Suppressor macrophage (primary cell): ENCODE measurements around the gene FAM50A.
A peak's percentile ranks its signal among the peaks of the same experiment; 100 is the strongest.

Experiments
- DNase-seq, 4 experiments: peaks; one replicate each; pipeline ENCODE4 v3.0.0-alpha.2; 2020 to 2022

The FAM50A gene

GRCh38 chrX:154466907-154467306 lies 23.0 kb downstream of the FAM50A start:
- no peak for DNase-seq

- DNase-seq, result no peak
These were observed 23.6 kb downstream of the FAM50A start for GRCh38 chrX:154467556-154467955.

- DNase-seq, result no peak
These were observed 24.3 kb downstream of the FAM50A start for GRCh38 chrX:154468217-154468616.

- no peak for DNase-seq
These were observed 25.2 kb downstream of the FAM50A start for GRCh38 chrX:154469114-154469513.

DNA sequence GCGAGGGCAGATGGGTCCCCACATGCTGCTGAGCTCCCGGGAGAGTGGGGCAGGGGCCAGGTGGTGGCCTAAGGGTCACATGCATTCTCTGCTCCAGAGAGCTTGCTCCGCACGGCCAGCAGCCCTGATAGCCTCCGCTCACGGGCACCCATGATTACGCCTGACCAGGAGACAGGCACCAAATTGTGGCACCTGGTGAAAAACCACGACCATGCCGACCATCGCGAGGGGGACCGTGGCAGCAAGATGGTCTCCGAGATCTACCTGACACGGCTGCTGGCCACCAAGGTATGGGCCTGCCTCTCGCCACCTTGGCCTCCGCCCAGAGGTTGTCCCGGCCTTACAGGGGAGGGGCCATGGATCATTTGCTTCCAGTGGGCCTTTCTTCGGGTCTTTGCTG lies 25.9 kb downstream of the FAM50A start:
- DNase-seq, result no peak

DNA sequence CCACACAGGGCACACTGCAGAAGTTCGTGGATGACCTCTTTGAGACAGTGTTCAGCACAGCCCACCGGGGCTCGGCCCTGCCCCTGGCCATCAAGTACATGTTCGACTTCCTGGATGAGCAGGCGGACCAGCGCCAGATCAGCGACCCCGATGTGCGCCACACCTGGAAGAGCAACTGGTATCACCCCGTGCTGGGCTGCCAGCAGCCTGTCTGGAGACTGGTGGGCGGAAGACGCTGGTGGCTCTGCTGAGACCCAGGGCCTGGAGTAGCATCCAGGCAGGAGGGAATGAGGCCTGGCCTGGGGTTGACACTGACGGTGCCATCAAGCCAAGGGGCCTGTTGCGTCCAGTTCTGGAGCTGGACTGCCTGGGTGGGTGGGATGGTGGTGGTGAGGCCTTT lies 26.5 kb downstream of the FAM50A start:
- DNase-seq, result no peak

DNA sequence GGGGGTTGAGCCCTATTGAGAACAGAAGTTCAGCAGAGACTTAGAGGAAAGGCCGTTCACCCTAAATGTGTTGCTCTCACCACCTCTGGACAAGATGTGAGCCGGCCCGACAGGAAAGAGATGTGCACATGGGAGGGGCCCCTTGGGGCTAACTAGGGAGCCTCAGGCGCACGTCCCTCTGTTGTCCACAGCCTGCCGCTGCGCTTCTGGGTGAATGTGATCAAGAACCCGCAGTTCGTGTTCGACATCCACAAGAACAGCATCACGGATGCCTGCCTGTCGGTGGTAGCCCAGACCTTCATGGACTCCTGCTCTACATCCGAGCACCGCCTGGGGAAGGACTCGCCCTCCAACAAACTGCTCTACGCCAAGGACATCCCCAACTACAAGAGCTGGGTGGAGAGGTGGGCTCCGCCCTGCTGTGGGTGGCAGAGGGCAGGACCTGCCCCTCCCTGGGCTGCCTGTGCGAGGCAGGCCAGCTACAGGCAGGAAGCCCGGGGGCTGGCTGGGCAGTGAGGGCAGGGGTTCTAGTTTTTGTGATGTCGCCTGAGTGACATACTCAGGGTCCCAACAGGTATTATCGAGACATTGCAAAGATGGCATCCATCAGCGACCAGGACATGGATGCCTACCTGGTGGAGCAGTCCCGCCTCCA lies 27.1 kb downstream of the FAM50A start:
- no peak for DNase-seq

DNA sequence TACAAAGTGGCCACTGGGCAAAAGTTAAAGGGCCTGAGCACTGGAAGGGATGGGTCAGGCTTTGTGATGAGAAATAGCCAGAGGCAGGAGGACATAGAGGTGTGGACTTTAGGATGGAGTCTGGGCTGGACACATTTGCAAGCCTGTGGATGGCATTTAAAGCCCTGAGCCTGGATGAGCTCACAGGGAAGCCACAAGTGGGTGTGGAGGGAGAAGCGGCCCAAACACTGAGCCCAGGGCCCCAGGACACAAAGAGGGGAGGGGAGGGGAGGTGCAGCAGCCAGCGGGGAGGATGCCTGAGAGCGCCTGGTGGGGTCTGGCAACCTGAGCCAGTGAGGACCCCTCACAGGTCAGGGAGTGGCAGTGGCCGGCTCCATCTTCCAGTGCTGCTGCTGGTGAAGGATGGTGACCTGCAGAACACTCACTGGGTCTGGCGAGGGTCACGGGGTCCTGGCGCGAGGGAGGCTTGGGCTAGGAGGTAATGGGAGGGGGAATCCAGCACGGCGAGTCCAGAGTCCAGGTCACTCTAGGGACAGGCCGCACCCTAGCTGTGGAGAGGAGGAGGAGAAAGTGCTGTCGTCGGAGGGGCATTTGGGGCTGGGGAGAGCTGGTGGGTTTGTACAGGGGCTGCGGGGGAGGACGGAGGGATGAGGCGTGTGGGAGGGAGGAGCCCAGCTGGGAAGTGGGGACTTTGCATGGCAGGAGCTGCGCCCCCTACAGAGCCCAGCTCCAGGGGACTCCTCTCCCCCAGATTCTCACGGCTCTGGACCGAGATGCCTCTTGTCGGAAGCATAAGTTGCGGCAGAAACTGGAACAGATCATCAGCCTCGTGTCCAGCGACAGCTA lies 28.1 kb downstream of the FAM50A start:
- DNase-seq, result no peak

DNA sequence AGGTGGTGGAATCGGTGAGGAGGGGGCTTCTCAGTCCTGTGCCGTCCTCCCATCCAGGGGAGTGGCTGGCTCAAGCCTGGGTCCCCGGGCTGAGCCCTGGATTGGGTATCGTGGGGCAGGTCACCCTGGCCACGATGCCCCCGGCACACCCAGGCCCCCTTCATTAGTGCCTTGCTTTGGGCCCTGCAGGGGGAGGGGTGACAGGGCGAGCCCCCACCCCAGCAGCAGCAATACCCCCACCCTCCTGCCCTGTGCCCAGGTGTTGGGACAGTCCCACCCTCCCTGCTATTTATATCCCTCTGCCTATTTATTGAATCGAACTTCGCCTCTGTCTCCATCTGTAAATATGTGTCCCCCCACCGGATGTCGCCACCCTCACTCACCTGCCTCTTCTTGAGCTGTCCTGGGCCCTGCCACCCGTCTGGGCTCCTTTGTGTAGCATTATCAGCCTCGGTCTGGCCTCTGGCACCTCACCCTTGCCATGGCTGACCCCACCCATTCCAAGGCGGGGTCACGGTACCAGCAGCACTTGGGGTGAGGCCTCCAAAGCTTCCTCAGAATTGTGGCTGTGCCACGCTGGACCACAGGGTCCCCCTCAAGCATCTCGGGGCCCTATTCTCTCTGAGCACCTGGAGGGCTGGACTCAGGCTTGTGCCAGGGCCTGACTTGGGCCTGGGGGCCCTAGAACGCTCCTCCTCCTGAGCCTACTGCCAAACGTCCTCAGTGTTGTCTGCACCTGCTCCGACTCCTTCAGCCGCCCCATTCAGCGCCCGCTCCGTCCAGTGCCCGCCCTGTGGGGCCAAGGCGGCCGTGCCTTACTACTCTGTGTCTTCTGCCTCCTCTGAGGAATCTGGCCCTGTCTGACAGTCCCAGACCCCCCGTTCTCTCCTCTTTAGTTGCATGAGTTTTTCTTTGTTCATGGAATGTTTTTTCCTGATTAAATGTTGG lies 29.0 kb downstream of the FAM50A start:
- DNase-seq, result no peak

GRCh38 chrX:154473683-154474082 lies 29.7 kb downstream of the FAM50A start:
- DNase-seq, result no peak

DNA sequence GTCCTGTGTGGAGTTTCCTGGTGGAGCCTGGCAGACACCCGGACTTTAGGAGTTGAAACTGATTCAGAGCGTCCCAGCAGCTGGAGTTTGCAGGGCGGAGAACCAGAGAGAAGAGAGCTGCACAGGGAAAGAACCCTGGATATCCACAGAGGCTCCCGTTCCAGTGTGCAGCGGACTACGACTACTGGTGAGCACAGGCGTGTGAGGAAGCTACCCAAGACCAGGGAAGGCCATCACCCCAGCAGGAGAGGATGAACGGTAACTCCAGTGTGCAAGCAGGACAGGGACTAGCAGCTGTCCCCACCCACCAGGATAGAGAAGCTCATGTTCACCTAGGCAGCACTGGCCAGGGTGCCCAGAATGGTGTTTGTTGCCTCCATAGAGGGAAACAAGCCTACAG lies 32.9 kb downstream of the FAM50A start:
- no peak for DNase-seq

DNA sequence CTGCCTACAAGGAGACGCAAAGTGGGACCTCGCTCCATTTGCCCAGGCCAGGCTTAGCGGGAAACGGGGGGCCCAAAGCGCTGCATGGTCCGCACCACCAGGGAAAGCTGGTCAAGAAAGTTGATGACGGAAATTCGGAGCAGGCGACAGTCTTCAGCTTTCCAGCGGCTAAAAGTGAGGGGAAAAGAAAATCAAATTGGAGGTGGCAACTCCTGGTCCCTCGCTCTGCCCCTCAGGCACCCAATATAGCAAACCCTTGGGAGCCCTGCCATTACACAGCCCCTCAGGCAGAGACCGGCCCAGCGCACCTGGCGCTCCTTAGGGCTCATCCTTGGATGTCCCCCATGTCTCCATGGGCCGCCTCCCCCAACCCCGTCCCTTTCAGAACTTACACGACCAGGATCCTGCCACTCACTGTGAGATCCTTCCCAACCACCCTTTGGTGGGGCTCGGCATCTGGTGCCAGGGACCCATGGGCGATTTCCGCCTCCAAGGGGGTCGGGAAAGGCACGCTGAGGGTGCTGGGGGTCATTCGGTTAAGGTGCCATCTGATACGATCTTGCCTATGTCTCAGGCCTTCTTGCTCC lies 34.0 kb downstream of the FAM50A start:
- DNase-seq, result no peak

DNA sequence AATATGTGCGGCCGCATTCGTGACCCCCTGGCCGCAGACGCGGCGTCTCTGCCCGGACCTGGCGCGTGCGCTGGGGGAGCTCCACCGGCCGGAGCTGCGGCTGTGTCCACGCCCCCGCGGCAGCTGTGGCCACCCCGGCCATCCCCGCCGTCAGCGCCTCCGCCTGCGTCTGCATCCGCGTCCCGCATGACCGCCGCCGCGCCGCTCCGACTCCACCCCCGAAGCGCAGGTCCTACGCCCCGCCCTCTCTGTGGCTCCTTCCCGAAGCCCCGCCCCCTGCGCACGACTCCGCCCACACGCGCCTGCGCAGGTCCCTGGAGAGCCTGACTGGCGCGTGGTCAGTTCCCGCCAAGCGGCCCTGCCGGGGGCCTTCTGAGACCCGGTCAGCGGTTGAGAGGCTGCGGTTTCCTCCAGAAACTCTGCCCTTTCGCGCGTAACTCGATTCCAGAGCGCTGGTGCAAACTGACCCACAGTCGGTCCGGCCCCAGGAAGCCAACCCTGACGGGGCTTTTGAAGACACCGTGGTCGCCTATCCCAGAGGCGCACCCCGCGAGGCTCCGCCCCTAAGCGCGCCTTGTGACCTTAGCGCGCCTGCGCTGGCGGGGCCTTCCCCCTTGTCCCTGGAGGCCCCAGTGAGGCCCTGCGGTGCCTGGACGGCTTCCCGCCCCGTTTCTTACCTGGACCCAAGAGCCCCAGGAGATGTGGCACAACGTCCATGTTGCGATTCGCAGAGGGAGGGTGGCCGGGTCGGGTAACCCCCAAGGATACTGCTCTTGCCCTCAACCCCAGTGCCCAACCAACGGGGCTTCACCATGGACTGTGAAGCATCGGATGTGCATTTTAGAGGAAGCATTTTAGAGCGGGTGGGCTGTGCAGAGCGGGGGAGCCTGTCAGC lies 35.0 kb downstream of the FAM50A start, which contains the start of gene LAGE3:
LAGE3 (minus strand) TSS at position 554 of the 895 bp plus-strand sequence; CDS start at position 188, 366 bp downstream.
- DNase-seq, result peak; percentile 94 to 97 (median 96)

DNA sequence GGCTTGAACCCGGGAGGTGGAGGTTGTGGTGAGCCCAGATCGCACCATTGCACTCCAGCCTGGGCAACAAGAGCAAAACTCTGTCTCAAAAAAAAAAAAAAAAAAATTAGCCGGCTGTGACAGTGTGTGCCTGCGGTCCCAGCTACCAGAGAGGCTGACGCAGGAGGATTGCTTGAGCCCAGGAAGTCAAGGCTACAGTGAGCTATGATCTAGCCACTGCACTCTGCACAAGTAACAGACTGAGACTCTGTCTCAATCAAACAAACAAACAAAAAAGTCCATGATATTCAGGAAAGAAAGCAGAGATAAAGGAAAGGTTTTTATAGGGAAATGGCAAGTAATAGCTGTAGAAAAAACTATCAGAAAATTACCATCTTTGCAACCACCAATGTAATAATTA lies 37.3 kb downstream of the FAM50A start:
- no peak for DNase-seq

DNA sequence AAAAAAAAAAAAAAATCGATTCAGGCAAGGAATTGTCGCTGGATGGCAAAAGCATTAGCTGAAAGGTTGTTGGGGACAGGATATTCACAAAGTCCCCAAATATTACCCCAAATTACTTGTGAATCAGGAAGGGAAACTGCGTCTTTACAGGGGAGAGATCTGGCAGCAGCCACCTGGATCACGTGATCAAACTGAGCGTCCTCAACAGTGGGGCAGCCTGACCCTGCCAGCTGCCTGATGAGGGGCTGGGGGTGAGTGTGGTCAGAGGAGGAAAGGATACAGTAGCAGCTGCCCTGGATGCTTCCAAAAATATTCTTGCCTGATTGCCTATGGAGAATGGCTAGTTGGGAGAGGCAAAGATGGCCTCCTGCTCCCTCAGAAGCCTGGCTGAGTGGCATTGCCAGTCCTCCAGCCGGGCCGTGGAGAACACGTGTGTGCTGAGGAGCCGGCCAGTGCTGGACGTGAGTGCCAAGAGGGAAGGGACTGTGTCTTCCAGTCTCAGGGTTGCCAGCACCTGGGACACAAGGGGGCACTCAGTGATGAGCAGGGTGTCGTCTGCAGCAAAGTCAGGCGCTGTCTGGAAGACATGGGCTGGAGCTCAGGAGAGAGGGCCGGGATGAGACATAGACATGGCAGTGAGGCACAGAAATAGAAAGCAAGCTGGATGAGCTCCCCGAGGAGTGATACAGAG lies 38.1 kb downstream of the FAM50A start:
- no peak for DNase-seq

- DNase-seq, result no peak
These were observed 38.8 kb downstream of the FAM50A start for GRCh38 chrX:154482786-154483185.

- no peak for DNase-seq
These were observed 39.4 kb downstream of the FAM50A start for GRCh38 chrX:154483325-154483724.

DNA sequence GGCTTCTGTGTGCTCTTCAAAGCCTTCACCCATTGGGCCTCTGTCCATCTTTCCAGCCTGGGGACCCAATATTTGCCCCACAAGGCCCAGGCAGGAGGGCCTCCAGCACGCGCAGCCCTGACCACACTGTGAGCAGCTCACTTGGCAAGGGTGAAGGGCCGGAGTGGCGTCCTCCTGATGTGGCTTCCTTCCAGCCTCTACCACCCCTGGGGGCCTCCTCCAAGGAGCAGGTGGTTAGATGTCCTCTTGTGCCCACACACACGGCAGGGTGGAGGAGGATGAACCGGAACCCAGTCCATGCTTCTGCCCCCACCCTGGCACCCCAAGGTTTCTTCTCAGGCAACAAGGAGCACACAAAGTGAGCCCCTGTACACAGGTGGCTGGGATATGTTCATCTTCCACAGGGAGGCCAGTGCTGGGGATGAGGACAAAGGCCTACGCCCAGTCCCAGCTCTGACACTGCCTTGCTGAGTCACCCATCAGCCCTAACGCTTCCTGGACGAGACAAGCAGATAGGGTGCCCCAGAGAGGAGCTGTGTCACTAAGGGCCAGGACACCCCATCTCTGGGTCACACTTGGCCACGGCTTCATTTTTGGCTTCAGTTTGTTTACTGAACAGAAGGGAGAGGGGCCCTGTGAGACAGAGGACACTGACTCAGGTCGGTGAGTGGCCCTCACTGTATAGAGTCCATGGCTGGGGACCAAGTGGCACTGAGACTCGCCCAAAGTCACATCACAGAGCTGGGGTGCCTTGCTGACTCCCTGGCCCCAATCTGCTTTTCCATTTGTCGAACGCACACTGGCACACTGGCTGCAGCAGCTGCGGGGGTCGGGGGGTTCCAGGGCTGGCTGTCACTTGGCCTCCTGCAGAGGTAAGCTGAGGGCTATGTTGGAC lies 40.6 kb downstream of the FAM50A start:
- peak; percentile 17 to 45 (median 34) for DNase-seq

- no peak for DNase-seq
These were observed 41.5 kb downstream of the FAM50A start for GRCh38 chrX:154485150-154486051.
